ENCODE results near the gene BANK1. TPM values are rescaled to one million over a fixed set of nuclear protein-coding genes. Genes with fewer than 3 reads are reported as not detected.

The BANK1 gene
- total and polyA plus RNA-seq, 8 donors, result 0.31 to 24.3 (median 2.1) TPM; not detected in 1

GRCh38 chr4:102104278-102104677 lies 313.7 kb downstream of the BANK1 start:
- Histone ChIP-seq H3K36me3 (no peaks in the 10 kb centered on the region), H3K27ac (no peak overlapping the region)
- no peak for TF ChIP-seq POLR2AphosphoS5 (IDR thresholded peaks at IDR 0.05)
- TF ChIP-seq, protein P1, sequence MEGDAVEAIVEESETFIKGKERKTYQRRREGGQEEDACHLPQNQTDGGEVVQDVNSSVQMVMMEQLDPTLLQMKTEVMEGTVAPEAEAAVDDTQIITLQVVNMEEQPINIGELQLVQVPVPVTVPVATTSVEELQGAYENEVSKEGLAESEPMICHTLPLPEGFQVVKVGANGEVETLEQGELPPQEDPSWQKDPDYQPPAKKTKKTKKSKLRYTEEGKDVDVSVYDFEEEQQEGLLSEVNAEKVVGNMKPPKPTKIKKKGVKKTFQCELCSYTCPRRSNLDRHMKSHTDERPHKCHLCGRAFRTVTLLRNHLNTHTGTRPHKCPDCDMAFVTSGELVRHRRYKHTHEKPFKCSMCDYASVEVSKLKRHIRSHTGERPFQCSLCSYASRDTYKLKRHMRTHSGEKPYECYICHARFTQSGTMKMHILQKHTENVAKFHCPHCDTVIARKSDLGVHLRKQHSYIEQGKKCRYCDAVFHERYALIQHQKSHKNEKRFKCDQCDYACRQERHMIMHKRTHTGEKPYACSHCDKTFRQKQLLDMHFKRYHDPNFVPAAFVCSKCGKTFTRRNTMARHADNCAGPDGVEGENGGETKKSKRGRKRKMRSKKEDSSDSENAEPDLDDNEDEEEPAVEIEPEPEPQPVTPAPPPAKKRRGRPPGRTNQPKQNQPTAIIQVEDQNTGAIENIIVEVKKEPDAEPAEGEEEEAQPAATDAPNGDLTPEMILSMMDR (IDR thresholded peaks at IDR 0.05), result no peak
- TF ChIP-seq EP300 (IDR thresholded peaks at IDR 0.05), result no peak
- TF ChIP-seq POLR2A (IDR thresholded peaks at IDR 0.05), result no peak

GRCh38 chr4:102105983-102106382 lies 315.5 kb downstream of the BANK1 start:
- Histone ChIP-seq H3K4me1 (no peaks in the 10 kb centered on the region), H3K36me3 (no peaks in the 10 kb centered on the region), H3K27me3 (no peaks in the 10 kb centered on the region), H3K27ac (no peak overlapping the region), H3K9me3 (peaks cover 0 to 33% (median 18%) of the 10 kb centered on the region in 4 donors), H3K4me3 (no peak overlapping the region)
- no peak for TF ChIP-seq POLR2A (IDR thresholded peaks at IDR 0.05)
- TF ChIP-seq, protein P1 (IDR thresholded peaks at IDR 0.05), result no peak
- TF ChIP-seq EP300 (IDR thresholded peaks at IDR 0.05), result no peak
- TF ChIP-seq POLR2AphosphoS5 (IDR thresholded peaks at IDR 0.05), result no peak
- DNase-seq, result no peak
- 6 to 52% (median 41%) methylated on average over 1 of the region's 1 CpG for WGBS, 5 donors
- intact Hi-C loops (cut with DNase I; ENCODE audit: low total_unique reads), result no loop called here

More at GRCh38 chr4:102104278-102104677, 313.7 kb downstream of the BANK1 start:
- intact Hi-C loops (cut with DNase I; ENCODE audit: low total_unique reads), result no loop called here
- DNase-seq, result no peak
- Histone ChIP-seq H3K4me3 (no peak overlapping the region), H3K4me1 (no peaks in the 10 kb centered on the region), H3K27me3 (no peaks in the 10 kb centered on the region), H3K9me3 (peaks cover 0 to 33% (median 18%) of the 10 kb centered on the region in 4 donors)

GRCh38 chr4:102114118-102114630 lies 323.6 kb downstream of the BANK1 start:
- no peak overlapping the region for H3K4me3 ChIP-seq
- H3K27me3 ChIP-seq, result no peaks in the 10 kb centered on the region
- DNase-seq, result no peak
- intact Hi-C loops (cut with DNase I; ENCODE audit: low total_unique reads), result no loop called here
- TF ChIP-seq, protein P1 (IDR thresholded peaks at IDR 0.05), result no peak
- TF ChIP-seq POLR2A (IDR thresholded peaks at IDR 0.05) (no peak), POLR2AphosphoS5 (IDR thresholded peaks at IDR 0.05) (no peak), EP300 (IDR thresholded peaks at IDR 0.05) (no peak)
- 71 to 82% (median 81%) methylated on average over 3 of the region's 3 CpGs for WGBS, 5 donors
- H3K36me3 ChIP-seq, result no peaks in the 10 kb centered on the region
- H3K4me1 ChIP-seq, result no peaks in the 10 kb centered on the region
- no peak overlapping the region for H3K27ac ChIP-seq
- no peaks in the 10 kb centered on the region for H3K9me3 ChIP-seq

GRCh38 chr4:102116121-102116520 lies 325.6 kb downstream of the BANK1 start:
- Histone ChIP-seq H3K27ac (no peak overlapping the region), H3K9me3 (peaks cover 4 to 11% (median 9%) of the 10 kb centered on the region in 4 donors), H3K4me1 (no peaks in the 10 kb centered on the region), H3K4me3 (no peak overlapping the region), H3K27me3 (no peaks in the 10 kb centered on the region), H3K36me3 (no peaks in the 10 kb centered on the region)
- intact Hi-C loops (cut with DNase I; ENCODE audit: low total_unique reads), result no loop called here
- WGBS, 5 donors, result 87 to 95% (median 94%) methylated on average over 3 of the region's 3 CpGs
- TF ChIP-seq, protein P1 (IDR thresholded peaks at IDR 0.05), result no peak
- TF ChIP-seq POLR2A (IDR thresholded peaks at IDR 0.05) (no peak), POLR2AphosphoS5 (IDR thresholded peaks at IDR 0.05) (no peak), EP300 (IDR thresholded peaks at IDR 0.05) (no peak)
- DNase-seq, result no peak

Data from stomach (tissue), 9 donors.